GM18499 (cell line): ENCODE results near the gene BCO1.

Source experiments
- ATAC-seq: cut with Tn5 transposase; IDR thresholded peaks from one replicate; pipeline ENCODE4 v1.9.1; 2021; ENCODE audit warnings: moderate number of reproducible peaks; ENCODE audit not compliant: insufficient read depth, unreplicated experiment

BCO1 gene

GRCh38 chr16:81314603-81315270 is 76.2 kb downstream of the BCO1 start, which contains the start of gene GAN:
Gene GAN (plus strand): TSS chr16:81314962. CDS start chr16:81315114, 152 bp downstream.
- ATAC-seq = peak; percentile 90

DNA sequence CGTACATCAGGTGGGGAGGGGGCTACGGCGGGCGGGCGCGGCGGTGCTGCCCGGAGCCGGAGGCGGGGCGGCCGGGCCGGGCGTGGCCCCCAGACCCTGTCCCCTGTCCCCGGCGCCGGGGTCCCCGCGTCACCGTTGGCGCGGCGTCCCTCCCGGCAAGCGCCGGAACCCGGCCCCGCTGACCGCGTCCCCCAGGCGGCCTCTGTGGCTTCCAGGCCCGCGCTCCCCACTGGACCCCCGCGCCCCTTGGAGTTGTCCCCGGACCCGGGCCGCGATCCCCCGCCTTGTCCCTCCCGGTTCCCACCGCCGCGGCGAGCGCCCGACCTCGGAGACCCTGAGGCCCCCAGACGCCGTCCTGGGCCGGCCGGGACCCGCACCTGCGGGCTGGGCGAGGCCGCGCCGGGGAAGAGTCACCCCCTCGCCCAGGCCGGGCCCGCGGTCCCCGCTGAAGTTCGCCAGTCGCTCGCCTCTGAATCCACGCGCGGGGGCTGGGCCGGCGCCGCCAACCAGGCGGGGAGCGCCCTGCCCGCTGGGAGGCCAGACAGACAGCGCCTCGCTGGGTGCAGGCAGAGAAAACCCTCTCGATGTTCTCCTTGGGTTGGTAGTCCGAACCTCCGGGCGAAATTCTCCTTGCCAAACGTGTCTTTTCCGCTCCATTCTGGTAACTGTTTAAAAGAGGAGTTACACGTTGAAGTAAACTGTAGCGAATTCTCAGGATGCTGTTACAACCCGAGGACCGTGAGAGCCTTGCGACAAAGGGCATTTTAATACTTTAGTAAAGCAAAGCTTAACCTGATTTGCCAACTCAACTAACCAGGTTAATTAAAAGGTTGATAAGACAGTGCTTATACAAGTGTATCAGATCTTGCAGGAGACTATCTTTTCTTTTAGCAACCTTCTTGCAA is 77.0 kb downstream of the BCO1 start:
- ATAC-seq = peak; percentile 6

- ATAC-seq = no peak
These were observed 77.6 kb downstream of the BCO1 start for GRCh38 chr16:81316176-81316496.

- ATAC-seq = no peak
These were observed 80.2 kb downstream of the BCO1 start for GRCh38 chr16:81318711-81319110.

GRCh38 chr16:81319221-81319912 is 80.9 kb downstream of the BCO1 start:
- no peak for ATAC-seq

DNA sequence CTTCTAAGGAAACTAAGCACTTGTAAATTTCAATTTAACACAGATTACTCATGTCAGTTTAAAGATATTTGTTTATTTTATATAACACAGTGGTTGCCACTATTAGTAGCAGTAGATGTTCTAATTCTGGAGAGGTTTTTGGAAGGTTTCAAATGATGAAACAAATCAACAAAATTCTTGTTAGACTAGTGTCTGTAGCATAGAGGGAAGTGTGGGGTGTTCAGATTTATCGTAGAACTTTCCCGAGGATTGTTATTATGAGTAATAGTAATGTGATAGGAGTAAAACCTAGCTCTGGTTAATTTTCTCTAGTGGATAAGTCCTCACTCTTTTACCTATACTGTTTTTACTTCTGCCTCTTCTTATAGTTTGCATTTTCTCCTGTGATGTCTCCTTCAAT is 82.5 kb downstream of the BCO1 start:
- ATAC-seq = no peak

DNA sequence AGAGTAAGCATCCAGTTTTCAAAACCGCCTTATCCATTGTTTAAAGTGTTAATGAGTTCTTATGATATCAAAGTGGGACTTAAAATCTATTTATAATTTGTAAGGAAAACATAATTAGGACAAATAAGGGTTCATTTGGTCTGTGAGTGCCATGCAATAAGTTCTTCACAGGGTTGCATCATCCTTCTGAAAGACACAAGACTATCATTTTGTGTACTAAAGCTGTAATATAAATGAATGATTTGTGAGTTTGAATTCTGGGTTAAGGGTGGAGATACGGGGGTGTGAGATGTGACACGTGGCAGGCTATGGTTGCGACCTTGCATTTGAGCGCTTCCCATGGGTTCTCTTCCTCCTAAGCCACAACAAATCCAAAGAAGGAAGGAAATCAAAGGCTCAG is 83.0 kb downstream of the BCO1 start:
- ATAC-seq = no peak

DNA sequence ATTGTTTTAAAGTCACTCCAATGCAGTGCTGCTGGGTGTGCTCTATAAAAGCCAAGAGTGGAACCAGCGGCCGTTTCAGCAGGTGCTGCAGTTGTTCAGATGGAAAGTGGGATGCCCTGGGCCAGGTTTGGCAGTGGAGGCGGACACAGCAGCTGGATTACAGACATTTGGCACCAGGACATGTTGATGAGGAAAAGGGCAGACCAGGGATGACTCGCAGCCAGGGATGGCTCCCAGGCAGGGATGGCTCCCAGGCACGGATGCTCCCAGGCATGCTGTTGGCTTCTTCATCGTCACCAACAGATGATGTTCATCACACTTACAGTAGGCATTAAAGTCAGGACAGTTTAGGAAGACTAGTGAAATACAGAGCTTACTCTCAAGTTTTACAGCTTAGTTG is 86.3 kb downstream of the BCO1 start:
- ATAC-seq = no peak

DNA sequence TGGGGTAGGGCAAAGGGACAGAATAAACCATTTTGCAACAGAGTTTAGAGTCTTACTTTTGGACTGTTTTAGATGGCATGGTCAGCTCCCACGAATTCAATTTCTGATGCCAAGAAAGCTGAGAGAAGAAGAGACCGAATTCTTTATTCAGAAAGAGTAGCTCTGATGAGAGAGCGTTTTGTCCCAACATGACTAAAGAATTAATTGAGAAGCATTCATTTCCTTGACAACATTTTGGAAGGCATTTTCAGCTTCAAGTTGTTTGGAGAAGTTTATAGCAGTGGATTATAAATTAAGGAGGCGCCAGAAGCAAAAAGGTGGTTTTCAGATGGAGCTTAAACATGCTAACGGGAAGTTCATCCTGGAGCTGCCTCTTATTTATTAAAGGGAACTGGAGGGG is 88.5 kb downstream of the BCO1 start:
- no peak for ATAC-seq

GRCh38 chr16:81327447-81328196 is 89.1 kb downstream of the BCO1 start:
- no peak for ATAC-seq

GRCh38 chr16:81329947-81330346 is 91.5 kb downstream of the BCO1 start:
- no peak for ATAC-seq

DNA sequence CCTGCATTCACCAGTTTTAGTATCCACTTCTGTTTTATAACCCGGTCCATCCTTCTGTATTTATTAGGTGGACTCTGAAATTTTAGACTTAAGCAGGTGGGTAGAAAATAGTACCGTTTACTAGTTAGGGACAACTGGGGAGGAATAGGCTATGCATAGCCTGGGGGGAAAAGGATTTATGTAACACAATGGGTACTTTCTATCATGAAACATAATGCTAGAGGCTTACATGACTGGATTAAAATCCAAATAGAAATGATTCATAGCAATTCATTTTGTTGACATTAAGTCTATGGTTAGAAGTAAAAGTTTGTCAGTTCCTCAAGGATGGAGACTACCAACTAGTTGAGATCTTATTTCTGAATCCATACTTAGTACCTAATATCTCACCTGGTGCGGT is 94.9 kb downstream of the BCO1 start:
- no peak for ATAC-seq

DNA sequence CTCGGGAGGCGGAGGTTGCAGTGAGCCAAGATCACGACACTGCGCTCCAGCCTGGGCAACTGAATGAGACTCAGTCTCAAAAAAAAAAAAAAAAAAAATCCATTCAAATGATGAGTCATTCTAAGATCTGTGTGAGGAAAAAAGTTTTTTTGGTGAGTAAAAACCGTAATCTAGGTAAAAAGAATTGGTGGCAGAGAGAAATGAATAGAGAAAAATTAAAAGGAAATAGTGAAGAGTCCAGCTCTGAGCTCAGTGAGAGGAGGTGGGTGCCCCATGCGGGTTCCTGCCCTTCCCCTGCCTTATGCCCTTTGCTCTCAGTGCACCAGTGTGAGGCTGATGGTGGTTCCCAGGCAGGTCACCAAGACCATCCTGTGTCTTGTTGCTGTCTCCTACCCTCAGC is 97.2 kb downstream of the BCO1 start:
- no peak for ATAC-seq

DNA sequence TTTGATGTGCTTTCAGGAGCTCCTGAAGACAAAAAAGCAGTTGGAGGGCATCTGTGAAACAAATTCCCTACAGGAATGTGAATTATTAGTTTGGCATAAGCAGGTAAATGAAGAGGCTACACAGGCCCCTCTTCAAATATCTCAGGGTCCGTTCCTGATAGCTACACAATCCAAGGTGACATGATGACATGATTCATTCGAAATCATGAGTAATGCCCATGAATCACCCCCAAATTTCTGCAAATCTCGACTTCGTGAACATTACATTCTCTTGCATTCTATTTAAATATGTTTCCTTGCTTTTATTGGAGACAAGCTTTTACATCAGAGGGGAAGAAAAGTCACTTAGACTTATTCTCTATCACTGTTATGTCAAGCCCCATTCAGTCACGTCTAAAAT is 98.6 kb downstream of the BCO1 start:
- ATAC-seq = no peak
